Natural killer cell treated with Interleukin-12 subunit alpha and Interleukin-12 subunit beta and Interleukin-15 and Interleukin-18, amount 100 ng/mL, for 72 hours (primary cell): ENCODE results near the gene ENDOG. TPM values are rescaled to one million over a fixed set of nuclear protein-coding genes. Genes with fewer than 3 reads are reported as not detected.
"Not testable (repeated sequence)": the region's sequence is repeated elsewhere in the genome, so short reads cannot be mapped to it uniquely, and the experiment has no call there.

Source experiments
- ATAC-seq, 2 donors: fragments of 150-1000 bp; cut with Tn5 transposase in 1 of 2; sonication (Bioruptor Pico), chemical (Tn5 transposase) in 1 of 2; 2 replicates each; pipeline ENCODE4 v1.10.0; 2021
- DNase-seq: peaks from one replicate; pipeline ENCODE4 v3.0.0; 2022; ENCODE audit warnings: low spot score
- H3K27ac Mint-ChIP-seq, 2 donors: 1 replicate in 1 of 2; 2 replicates in 1 of 2; pipeline ENCODE4 v1.8.0; 2022; ENCODE audit warnings: mixed read lengths in 2 of 2, mild to moderate bottlenecking in 1 of 2, moderate library complexity in 1 of 2
- H3K27me3 Mint-ChIP-seq, 2 donors: 1 replicate in 1 of 2; 2 replicates in 1 of 2; pipeline ENCODE4 v1.8.0; 2022; ENCODE audit warnings: mixed read lengths in 2 of 2
- H3K36me3 Mint-ChIP-seq: one replicate; pipeline ENCODE4 v1.8.0; 2022; ENCODE audit warnings: mixed read lengths
- H3K4me1 Mint-ChIP-seq, 2 donors: 1 replicate in 1 of 2; 2 replicates in 1 of 2; pipeline ENCODE4 v1.8.0; 2022; ENCODE audit warnings: low read depth in 2 of 2, mixed read lengths in 2 of 2, mild to moderate bottlenecking in 1 of 2
- H3K4me3 Mint-ChIP-seq: one replicate; pipeline ENCODE4 v1.8.0; 2022; ENCODE audit warnings: mixed read lengths
- H3K9me3 Mint-ChIP-seq: 2 replicates; pipeline ENCODE4 v1.8.0; 2022; ENCODE audit warnings: mixed read lengths
- total RNA-seq, 2 donors: library from RNA; stranded (reverse); gene quantifications; one replicate each; pipeline ENCODE4 v1.2.3, GENCODE V29; 2022

ENDOG gene
- total RNA-seq: 10 to 100 TPM; 18.4 to 23.7 TPM

DNA sequence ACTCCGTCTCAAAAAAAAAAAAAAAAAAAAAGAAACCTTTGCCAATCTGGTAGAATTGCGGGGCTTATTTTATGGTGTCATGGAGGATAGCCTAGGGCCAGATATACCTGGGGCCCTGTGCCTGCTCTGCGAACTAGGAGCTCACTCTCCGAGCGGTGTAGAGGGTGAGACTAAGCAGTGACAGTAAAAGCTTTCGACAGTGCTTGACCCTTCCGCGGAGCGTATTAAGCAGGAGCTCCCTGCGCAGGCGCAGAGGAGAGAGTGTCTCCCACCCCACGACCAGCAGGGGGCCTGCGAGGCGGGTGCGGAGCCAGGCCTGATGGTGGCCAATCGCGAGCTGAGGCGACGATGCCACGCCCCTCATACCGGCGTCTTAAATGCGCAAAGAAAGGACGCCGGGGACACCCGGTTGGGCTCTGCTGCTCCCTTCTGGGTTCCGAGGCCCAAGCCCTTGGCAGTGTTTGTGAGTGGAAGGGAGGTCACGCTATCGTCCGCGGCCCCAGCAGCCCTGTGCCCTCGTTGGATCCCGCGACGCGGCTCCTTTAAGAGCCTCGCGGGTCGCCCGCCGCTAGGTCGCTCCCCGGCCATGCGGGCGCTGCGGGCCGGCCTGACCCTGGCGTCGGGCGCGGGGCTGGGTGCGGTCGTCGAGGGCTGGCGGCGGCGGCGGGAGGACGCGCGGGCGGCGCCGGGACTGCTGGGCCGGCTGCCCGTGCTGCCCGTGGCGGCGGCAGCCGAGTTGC is at the start of gene ENDOG:
Gene ENDOG (plus strand): TSS at position 402 of the 740 bp plus-strand sequence. CDS start 185 bp downstream, at position 587.
- peaks cover 7 to 9% of the 10 kb centered on the region in 2 donors for H3K4me1 Mint-ChIP-seq
- peak within 1 kb of the TSS; percentile 47 to 82 for H3K27ac Mint-ChIP-seq
- H3K27me3 Mint-ChIP-seq: no peaks in the 10 kb centered on the region
- peak; percentile 96 to 97 for ATAC-seq
- peak; percentile 98 for DNase-seq
- H3K9me3 Mint-ChIP-seq: no peaks in the 10 kb centered on the region
- peak within 1 kb of the TSS; percentile 81 for H3K4me3 Mint-ChIP-seq
- no peaks in the 10 kb centered on the region for H3K36me3 Mint-ChIP-seq

DNA sequence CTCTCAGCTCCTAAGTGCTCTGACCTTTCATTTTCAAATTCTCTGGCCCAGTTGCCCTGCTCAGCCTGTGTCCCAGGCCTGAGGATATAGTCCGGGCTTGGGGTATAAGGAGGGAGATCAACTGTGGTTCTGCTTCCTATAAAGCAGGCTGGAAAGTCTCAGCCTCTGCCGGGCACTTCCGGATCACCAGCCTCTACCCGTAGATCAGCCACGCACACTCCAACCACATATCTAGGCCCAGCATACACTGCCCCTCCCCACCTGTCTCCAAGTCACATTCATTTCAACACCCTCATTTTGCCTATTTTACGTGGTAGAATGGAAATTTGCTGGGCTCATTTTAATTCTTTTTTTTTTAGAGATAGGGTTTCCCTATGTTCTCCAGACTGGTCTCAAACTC is 49.7 kb upstream of the ENDOG start:
- Mint-ChIP-seq H3K4me1 (peaks cover 25 to 34% of the 10 kb centered on the region in 2 donors), H3K27ac (peak overlapping the region in 1 of 2 donors; percentile 26), H3K4me3 (no peak overlapping the region), H3K9me3 (no peaks in the 10 kb centered on the region), H3K27me3 (no peaks in the 10 kb centered on the region), H3K36me3 (no peaks in the 10 kb centered on the region)
- DNase-seq: no peak
- ATAC-seq: no peak

DNA sequence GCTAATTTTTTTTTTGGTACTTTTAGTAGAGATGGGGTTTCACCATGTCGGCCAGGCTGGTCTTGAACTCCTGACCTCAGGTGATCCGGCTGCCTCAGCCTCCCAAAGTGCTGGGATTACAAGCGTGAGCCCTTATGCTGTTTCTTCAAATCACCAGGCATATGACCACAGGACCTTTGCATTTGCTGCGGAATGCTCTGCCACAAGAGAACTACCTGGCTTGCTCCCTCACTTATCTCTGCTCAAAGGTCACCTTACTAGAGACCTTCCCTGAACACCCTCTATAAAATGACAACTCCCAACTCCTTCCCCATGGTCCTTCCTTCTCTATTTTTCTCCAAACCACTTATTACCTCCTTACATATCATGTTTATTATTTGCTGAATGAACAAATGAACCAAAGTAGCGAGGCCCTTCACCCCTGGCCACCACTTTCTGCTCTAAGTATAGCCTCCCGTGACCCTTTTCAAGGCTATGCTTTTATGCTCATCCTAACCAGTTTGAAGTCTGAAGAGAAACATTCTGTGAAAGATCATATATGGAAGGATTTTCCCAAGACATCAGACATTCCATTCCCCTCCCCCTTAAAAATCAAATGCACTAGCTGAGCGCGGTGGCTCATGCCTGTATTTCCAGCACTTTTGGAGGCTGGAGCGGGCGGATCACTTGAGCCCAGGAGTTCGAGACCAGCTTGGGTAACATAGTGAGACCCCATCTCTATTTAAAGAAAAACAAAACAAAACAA is 47.8 kb upstream of the ENDOG start:
- Mint-ChIP-seq H3K4me3 (peak overlapping the region; percentile 97), H3K27me3 (no peaks in the 10 kb centered on the region), H3K9me3 (peaks cover 3% of the 10 kb centered on the region), H3K4me1 (peaks cover 22 to 25% of the 10 kb centered on the region in 2 donors), H3K36me3 (peaks cover 7% of the 10 kb centered on the region), H3K27ac (peak overlapping the region; percentile 74 to 86)
- no peak for DNase-seq
- no peak for ATAC-seq

DNA sequence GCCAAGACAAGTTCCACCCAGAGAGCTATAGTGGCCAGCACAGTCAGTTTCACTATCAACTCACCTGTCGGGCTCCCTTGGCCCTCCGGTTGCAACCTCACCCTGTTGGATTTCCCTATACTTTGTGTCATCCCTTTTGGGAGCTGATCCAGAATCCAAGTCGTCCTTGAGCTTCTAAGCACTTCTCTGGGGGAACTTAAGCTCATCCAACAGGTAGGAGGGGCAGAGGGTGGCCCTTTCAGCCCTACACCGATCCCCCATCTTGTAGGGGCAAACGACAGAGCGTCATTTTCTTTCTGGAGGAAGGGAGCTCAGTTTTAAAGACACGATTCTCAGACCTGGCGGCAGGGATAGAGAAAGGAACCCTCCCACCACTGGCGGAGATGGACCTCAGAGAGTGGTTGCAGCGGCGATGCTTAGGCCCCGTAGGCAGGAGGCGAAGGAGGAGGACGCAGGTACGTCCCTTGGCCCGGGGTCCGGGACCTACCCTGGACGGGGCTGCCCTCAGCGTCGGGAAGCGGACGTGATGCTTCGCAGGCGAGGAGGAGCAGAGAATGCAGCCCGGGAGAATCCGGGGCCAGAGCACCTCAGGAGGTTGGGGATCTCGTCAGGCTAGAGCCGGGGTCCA is 47.1 kb upstream of the ENDOG start:
- Mint-ChIP-seq H3K27ac (peak overlapping the region; percentile 74 to 86), H3K4me3 (peak overlapping the region; percentile 97), H3K27me3 (no peaks in the 10 kb centered on the region), H3K36me3 (peaks cover 7% of the 10 kb centered on the region), H3K4me1 (peaks cover 21 to 25% of the 10 kb centered on the region in 2 donors), H3K9me3 (peaks cover 3% of the 10 kb centered on the region)
- DNase-seq (no peak), ATAC-seq (peak in 1 of 2 donors; percentile 49)

DNA sequence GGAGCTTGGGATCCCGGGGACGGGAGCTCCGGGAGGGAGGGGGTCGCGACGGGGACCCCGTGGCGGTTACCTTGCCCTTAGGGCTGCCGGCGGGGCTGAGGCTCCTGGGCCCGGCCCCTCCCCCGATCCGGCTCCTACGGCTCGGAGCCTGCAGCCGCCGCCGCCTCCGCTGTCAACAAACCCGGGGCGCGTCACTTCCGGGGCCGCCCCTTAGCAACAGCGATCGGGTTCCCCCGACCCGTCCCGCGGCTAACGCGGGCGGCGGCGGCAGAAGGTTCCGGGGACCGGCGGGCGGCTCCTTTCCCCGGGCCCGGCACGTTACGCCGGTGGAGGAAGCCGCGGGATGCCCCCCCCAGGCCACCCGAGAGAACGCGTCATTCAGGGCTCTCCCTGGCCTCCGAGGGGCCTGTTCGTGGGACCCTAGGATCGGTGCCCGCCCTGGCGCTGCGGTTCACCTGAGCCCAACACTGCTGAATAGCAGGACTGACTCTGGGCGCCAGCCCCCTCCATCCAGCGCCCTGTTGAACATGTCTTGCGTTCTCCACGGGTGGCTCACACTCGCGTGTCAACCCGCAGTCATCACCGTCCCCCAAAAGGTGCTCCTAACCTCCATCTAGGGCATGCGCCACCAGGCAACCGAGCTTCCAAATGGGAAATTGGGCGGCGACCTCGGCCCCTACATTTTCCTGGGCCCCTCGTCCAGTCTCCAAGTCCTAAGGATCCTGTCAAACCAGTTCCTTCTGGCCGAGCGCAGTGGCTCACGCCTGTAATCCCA is 46.4 kb upstream of the ENDOG start, which contains the start of gene ZER1:
Gene ZER1 (minus strand): TSS at position 183 of the 775 bp plus-strand sequence. CDS start 16,362 bp downstream, outside the sequence.
- Mint-ChIP-seq H3K4me1 (peaks cover 21 to 25% of the 10 kb centered on the region in 2 donors), H3K36me3 (peaks cover 7% of the 10 kb centered on the region)

DNA sequence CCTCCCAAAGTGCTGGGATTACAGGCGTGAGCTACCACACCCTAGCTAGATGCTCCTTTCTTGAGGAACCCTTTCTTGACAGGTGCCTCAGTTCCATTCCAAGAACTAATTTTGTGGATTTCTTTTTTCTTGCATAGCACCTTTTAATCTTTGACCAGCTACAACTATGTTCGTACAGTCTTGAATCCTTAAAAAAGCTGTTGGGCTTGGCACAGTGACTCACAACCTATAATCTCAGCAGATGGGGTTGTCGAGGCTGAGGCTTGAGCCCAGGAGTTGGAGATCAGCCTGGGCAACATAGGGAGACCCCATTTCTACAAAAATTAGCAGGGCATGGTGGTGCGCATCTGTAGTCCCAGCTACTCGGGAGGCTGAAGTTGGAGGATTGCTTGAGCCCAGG is 45.3 kb upstream of the ENDOG start:
- DNase-seq: no peak
- no peaks in the 10 kb centered on the region for H3K27me3 Mint-ChIP-seq
- no peak overlapping the region for H3K27ac Mint-ChIP-seq
- no peak for ATAC-seq
- no peak overlapping the region for H3K4me3 Mint-ChIP-seq
- H3K36me3 Mint-ChIP-seq: peaks cover 7% of the 10 kb centered on the region
- H3K9me3 Mint-ChIP-seq: peaks cover 3% of the 10 kb centered on the region
- peaks cover 16 to 25% of the 10 kb centered on the region in 2 donors for H3K4me1 Mint-ChIP-seq

More for the DNA sequence above, 46.4 kb upstream of the ENDOG start, which contains the start of gene ZER1:
- Mint-ChIP-seq H3K27me3 (no peaks in the 10 kb centered on the region), H3K4me3 (peak within 1 kb of the TSS; percentile 97), H3K27ac (peak within 1 kb of the TSS; percentile 74 to 86), H3K9me3 (peaks cover 3% of the 10 kb centered on the region)
- peak; percentile 95 for DNase-seq
- ATAC-seq: peak; percentile 98

- ATAC-seq: no peak
- DNase-seq: no peak
- peaks cover 7% of the 10 kb centered on the region for H3K36me3 Mint-ChIP-seq
- H3K4me1 Mint-ChIP-seq: peaks cover 14 to 15% of the 10 kb centered on the region in 2 donors
- no peaks in the 10 kb centered on the region for H3K27me3 Mint-ChIP-seq
- no peak overlapping the region for H3K27ac Mint-ChIP-seq
- no peak overlapping the region for H3K4me3 Mint-ChIP-seq
- H3K9me3 Mint-ChIP-seq: peaks cover 3% of the 10 kb centered on the region
These were observed 43.5 kb upstream of the ENDOG start for GRCh38 chr9:128774804-128775203.

GRCh38 chr9:128780093-128780492 is 38.2 kb upstream of the ENDOG start:
- ATAC-seq: not testable (repeated sequence)

GRCh38 chr9:128781187-128782070 is 36.9 kb upstream of the ENDOG start:
- Mint-ChIP-seq H3K27me3 (peaks cover 0 to 2% of the 10 kb centered on the region in 2 donors), H3K36me3 (no peaks in the 10 kb centered on the region), H3K9me3 (peaks cover 4% of the 10 kb centered on the region), H3K4me3 (no peak overlapping the region), H3K27ac (no peak overlapping the region), H3K4me1 (no peaks in the 10 kb centered on the region)
- no peak for ATAC-seq
- no peak for DNase-seq

More at GRCh38 chr9:128780093-128780492, 38.2 kb upstream of the ENDOG start:
- H3K36me3 Mint-ChIP-seq, H3K27me3 Mint-ChIP-seq, H3K4me1 Mint-ChIP-seq, H3K27ac Mint-ChIP-seq, DNase-seq, H3K9me3 Mint-ChIP-seq, H3K4me3 Mint-ChIP-seq: not testable (repeated sequence)

DNA sequence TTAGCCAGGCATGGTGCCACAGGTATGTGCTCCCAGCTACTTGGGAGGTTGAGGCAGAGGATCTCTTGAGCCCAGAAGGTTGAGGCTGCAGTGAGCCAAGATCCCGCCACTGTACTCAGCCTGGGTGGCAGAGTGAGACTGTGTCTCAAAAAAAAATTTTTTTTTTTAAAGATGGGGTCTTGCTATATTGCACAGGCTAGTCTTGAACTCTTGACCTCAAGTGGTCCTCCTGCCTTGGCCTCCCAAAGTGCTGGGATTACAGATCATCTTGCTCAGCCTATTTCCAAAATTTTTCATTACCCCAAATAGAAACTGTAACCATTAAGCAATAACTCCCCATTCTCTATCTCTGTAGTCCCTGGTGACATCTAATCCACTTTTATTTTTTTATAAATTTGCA is 35.6 kb upstream of the ENDOG start:
- H3K9me3 Mint-ChIP-seq: peaks cover 4% of the 10 kb centered on the region

DNA sequence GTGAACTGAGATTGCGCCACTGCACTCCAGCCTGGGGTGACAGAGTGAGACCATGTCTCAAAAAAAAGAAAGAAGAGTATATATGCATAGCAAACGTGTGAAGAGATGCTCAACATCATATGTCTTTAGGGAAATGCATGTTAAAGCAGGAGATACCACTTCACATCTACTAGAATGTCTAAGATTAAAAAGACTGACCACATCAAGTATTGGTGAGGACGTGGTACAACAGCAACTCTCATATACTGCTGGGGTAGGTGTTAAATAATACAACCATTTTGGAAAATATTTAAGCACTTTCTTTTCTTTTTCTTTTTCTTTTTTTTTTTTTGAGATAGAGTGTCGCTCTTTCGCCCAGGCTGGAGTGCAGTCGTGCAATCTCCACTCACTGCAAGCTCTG is 32.9 kb upstream of the ENDOG start:
- no peak for DNase-seq
- H3K27me3 Mint-ChIP-seq: peaks cover 0 to 2% of the 10 kb centered on the region in 2 donors
- no peak overlapping the region for H3K27ac Mint-ChIP-seq
- peaks cover 9 to 15% of the 10 kb centered on the region in 2 donors for H3K4me1 Mint-ChIP-seq
- no peak for ATAC-seq
- H3K4me3 Mint-ChIP-seq: no peak overlapping the region
- H3K36me3 Mint-ChIP-seq: no peaks in the 10 kb centered on the region
- H3K9me3 Mint-ChIP-seq: peaks cover 4% of the 10 kb centered on the region

More for the DNA sequence above, 35.6 kb upstream of the ENDOG start:
- Mint-ChIP-seq H3K4me1 (peaks cover 3 to 8% of the 10 kb centered on the region in 2 donors), H3K4me3 (no peak overlapping the region), H3K36me3 (no peaks in the 10 kb centered on the region), H3K27ac (no peak overlapping the region), H3K27me3 (peaks cover 0 to 2% of the 10 kb centered on the region in 2 donors)
- no peak for DNase-seq
- no peak for ATAC-seq
